Endothelial cell of umbilical vein (primary cell): ENCODE results near the gene ZC3H15. TPM values are rescaled to one million over a fixed set of nuclear protein-coding genes. Genes with fewer than 3 reads are reported as not detected.

Source experiments
- BruUV-seq: library from RNA; stranded (reverse); fragments of 400-500 nt; replicated peaks from 2 replicates; lab custom pipeline; 2021; lab: Mats Ljungman, UMichigan
- CTCF ChIA-PET: fragments of 300-600, 350-600 bp; sonication (Branson Sonifier 250); formaldehyde crosslinking; loops from one replicate; lab custom pipeline; 2021; ENCODE audit warnings: antibody characterized with exemption, inconsistent platforms; lab: Charles Lee
- POLR2A ChIA-PET: fragments of 300-600, 350-600 bp; sonication (Branson Sonifier 250); formaldehyde crosslinking; loops from one replicate; lab custom pipeline; 2021; ENCODE audit warnings: antibody characterized with exemption, inconsistent platforms; lab: Charles Lee
- DNase-seq: peaks from one replicate; pipeline ENCODE4 v3.0.0-alpha.2; 2011; ENCODE audit warnings: low read depth, low spot score
- FAIRE-seq: peaks from 2 replicates; lab custom pipeline; 2011; peaks lifted over from hg19 to GRCh38; lab: Jason Lieb, UNC
- H2AFZ ChIP-seq: 2 replicates; pipeline ENCODE4 v1.6.0; 2012; ENCODE audit warnings: low read depth, low read length, control low read depth, inconsistent platforms
- H3K27ac ChIP-seq: 2 replicates; pipeline ENCODE4 v1.5.1; 2011; ENCODE audit warnings: low read depth, mild to moderate bottlenecking, control low read depth, low read length, moderate library complexity; ENCODE audit not compliant: insufficient read depth
- H3K27me3 ChIP-seq, 2 experiments: 2 replicates each; pipeline versions ENCODE4 v1.6.0 to v1.6.1; 2011; ENCODE audit warnings: low read length in 2 of 2, mixed read lengths in 1 of 2; ENCODE audit not compliant: control insufficient read depth in 2 of 2, insufficient read depth in 2 of 2
- H3K36me3 ChIP-seq, 2 experiments: 2 replicates in 1 of 2; 3 replicates in 1 of 2; pipeline ENCODE4 v1.5.1; 2011; ENCODE audit warnings: low read length in 2 of 2, mild to moderate bottlenecking in 1 of 2, moderate library complexity in 1 of 2; ENCODE audit not compliant: control insufficient read depth in 2 of 2, insufficient read depth in 2 of 2; ENCODE audit errors: extremely low read depth in 1 of 2
- H3K4me1 ChIP-seq: 3 replicates; pipeline ENCODE4 v1.5.1; 2011; ENCODE audit warnings: mild to moderate bottlenecking, low read length; ENCODE audit not compliant: control insufficient read depth, insufficient read depth; ENCODE audit errors: extremely low read depth
- H3K4me2 ChIP-seq: 2 replicates; pipeline ENCODE4 v1.6.1; 2011; ENCODE audit warnings: low read length, control low read depth, mixed read lengths; ENCODE audit not compliant: insufficient read depth
- H3K4me3 ChIP-seq, 3 experiments: fragments of 200-600 bp in 1 of 3; sonication (generic), shearing (Covaris generic) in 1 of 3; replicated peaks in 1 of 3; 2 replicates each; pipeline ENCODE4 v1.5.1; 2011 to 2016; ENCODE audit warnings: control low read depth in 3 of 3, low read length in 3 of 3, mild to moderate bottlenecking in 2 of 3, inconsistent platforms in 1 of 3, low read depth in 1 of 3, moderate library complexity in 1 of 3; ENCODE audit not compliant: insufficient read depth in 1 of 3
- H3K79me2 ChIP-seq: 2 replicates; pipeline ENCODE4 v1.6.0; 2012; ENCODE audit warnings: low read length, inconsistent platforms; ENCODE audit not compliant: control insufficient read depth, insufficient read depth
- H3K9ac ChIP-seq: replicated peaks from 2 replicates; pipeline ENCODE3; 2011; ENCODE audit warnings: low read length, control low read depth; ENCODE audit not compliant: insufficient read depth; ENCODE audit errors: extremely low read depth
- H3K9me1 ChIP-seq: replicated peaks from 3 replicates; pipeline ENCODE4 v1.6.0; 2011; ENCODE audit warnings: mild to moderate bottlenecking, low read length; ENCODE audit not compliant: control insufficient read depth, insufficient read depth; ENCODE audit errors: extremely low read depth
- H3K9me3 ChIP-seq: replicated peaks from 2 replicates; pipeline ENCODE4 v1.5.1; 2012; ENCODE audit warnings: low read length, inconsistent platforms; ENCODE audit not compliant: control insufficient read depth, insufficient read depth
- H4K20me1 ChIP-seq: replicated peaks from 2 replicates; pipeline ENCODE3; 2011; ENCODE audit warnings: mild to moderate bottlenecking, low read length; ENCODE audit not compliant: control insufficient read depth, insufficient read depth; ENCODE audit errors: extremely low read depth
- EZH2 ChIP-seq: IDR thresholded peaks from 2 replicates; pipeline ENCODE4 v1.6.1; 2012; ENCODE audit warnings: borderline replicate concordance, low read depth, mild to moderate bottlenecking, moderate library complexity, low read length, inconsistent platforms; ENCODE audit not compliant: severe bottlenecking
- FOS ChIP-seq: IDR thresholded peaks from 2 replicates; pipeline ENCODE4 v1.6.1; 2011; ENCODE audit warnings: mild to moderate bottlenecking, low read length, moderate library complexity, borderline replicate concordance; ENCODE audit not compliant: insufficient read depth
- GATA2 ChIP-seq: IDR thresholded peaks from 2 replicates; pipeline ENCODE4 v1.7.0; 2011; ENCODE audit warnings: low read depth, mild to moderate bottlenecking, moderate library complexity, mixed read lengths, low read length; ENCODE audit not compliant: insufficient read length, insufficient read depth
- JUN ChIP-seq: IDR thresholded peaks from 2 replicates; pipeline ENCODE4 v1.6.1; 2011; ENCODE audit warnings: borderline replicate concordance, low read depth; ENCODE audit not compliant: insufficient read length, insufficient read depth
- MYC ChIP-seq: IDR thresholded peaks from one replicate; pipeline ENCODE4 v1.6.1; 2011; ENCODE audit warnings: mild to moderate bottlenecking, low read depth, low read length
- POLR2A ChIP-seq: IDR thresholded peaks from 2 replicates; pipeline ENCODE4 v1.6.1; 2012; ENCODE audit warnings: low read depth, mild to moderate bottlenecking, control low read depth, low read length
- POLR2AphosphoS5 ChIP-seq: IDR thresholded peaks from 2 replicates; pipeline ENCODE4 v1.6.1; 2012; ENCODE audit warnings: low read depth, mild to moderate bottlenecking, control low read depth, low read length, moderate library complexity; ENCODE audit not compliant: insufficient read depth
- dilution Hi-C: fragments of 300-500 bp; cut with MboI; formaldehyde crosslinking; loops from one replicate; pipeline ENCODE4 v1.15.0; 2019; ENCODE audit warnings: low sequenced_read_pairs; ENCODE audit not compliant: extremely low pct_ligation_motif_present
- intact Hi-C: fragments of 100-400 bp; cut with micrococcal nuclease; formaldehyde crosslinking; loops from one replicate; pipeline ENCODE4 v1.10.0; 2022
- polyA plus RNA-seq, 4 experiments: library from polyadenylated mRNA; depleted of rRNA in 3 of 4; stranded (reverse) in 3 of 4; unstranded in 1 of 4; fragments of >200 nt; gene quantifications; 2 replicates each; pipeline versions ENCODE4 v1.2.1 to v1.2.3, GENCODE V29; 2011 to 2012; ENCODE audit warnings: missing spikeins in 1 of 4
- total RNA-seq: library from RNA; stranded (reverse); gene quantifications from 2 replicates; pipeline ENCODE4 v1.2.3, GENCODE V29; 2021
- TF ChIP-seq, protein P1 (sequence below): IDR thresholded peaks from 2 replicates; pipeline ENCODE4 v1.6.1; 2011; ENCODE audit not compliant: insufficient read depth, insufficient read length
- TF ChIP-seq, protein P2 (sequence below), 2 donors: IDR thresholded peaks; 1 replicate in 1 of 2; 2 replicates in 1 of 2; pipeline ENCODE4 v1.5.1; 2011; ENCODE audit warnings: low read length in 2 of 2, mild to moderate bottlenecking in 2 of 2, moderate library complexity in 2 of 2, control low read depth in 1 of 2, inconsistent platforms in 1 of 2, low read depth in 1 of 2; ENCODE audit not compliant: insufficient read depth in 1 of 2; ENCODE audit errors: extremely low read depth in 1 of 2

The ZC3H15 gene
- total and polyA plus RNA-seq, 2 donors (not counting 3 experiments of a cell fraction or from before 2014, with no cell fraction given): 24.1 to 65.1 TPM

DNA sequence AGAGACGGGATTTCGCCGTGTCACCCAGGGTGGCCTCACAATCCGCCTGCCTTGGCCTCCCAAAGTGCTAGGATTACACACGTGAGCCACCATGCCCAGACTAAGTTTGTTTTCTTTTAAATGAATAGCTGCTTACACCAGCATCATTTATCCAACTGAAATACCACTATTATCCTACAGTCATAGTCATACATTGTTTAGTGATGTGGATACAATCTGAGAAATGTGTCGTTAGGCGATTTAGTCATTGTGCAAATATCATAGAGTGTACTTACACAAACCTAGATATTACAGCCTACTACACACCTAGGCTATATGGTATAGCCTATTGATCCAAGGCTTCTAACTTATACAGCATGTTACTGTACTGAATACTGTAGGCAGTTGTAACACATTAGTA is 10.3 kb downstream of the ZC3H15 start:
- no peak for TF ChIP-seq MYC
- TF ChIP-seq, protein P1, sequence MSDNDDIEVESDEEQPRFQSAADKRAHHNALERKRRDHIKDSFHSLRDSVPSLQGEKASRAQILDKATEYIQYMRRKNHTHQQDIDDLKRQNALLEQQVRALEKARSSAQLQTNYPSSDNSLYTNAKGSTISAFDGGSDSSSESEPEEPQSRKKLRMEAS: no peak
- TF ChIP-seq POLR2AphosphoS5: no peak
- TF ChIP-seq FOS: no peak
- no peak for TF ChIP-seq POLR2A
- TF ChIP-seq JUN: no peak
- TF ChIP-seq GATA2: no peak
- TF ChIP-seq EZH2: no peak
- TF ChIP-seq, protein P2, sequence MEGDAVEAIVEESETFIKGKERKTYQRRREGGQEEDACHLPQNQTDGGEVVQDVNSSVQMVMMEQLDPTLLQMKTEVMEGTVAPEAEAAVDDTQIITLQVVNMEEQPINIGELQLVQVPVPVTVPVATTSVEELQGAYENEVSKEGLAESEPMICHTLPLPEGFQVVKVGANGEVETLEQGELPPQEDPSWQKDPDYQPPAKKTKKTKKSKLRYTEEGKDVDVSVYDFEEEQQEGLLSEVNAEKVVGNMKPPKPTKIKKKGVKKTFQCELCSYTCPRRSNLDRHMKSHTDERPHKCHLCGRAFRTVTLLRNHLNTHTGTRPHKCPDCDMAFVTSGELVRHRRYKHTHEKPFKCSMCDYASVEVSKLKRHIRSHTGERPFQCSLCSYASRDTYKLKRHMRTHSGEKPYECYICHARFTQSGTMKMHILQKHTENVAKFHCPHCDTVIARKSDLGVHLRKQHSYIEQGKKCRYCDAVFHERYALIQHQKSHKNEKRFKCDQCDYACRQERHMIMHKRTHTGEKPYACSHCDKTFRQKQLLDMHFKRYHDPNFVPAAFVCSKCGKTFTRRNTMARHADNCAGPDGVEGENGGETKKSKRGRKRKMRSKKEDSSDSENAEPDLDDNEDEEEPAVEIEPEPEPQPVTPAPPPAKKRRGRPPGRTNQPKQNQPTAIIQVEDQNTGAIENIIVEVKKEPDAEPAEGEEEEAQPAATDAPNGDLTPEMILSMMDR (IDR thresholded peaks at IDR 0.05; ENCODE audit: extremely low read depth in 1 of 2, insufficient read depth in 1 of 2, low read depth in 1 of 2, low read length in 2 of 2): no peak
- H3K9me1 ChIP-seq: no peaks in the 10 kb centered on the region
- no peak for DNase-seq
- H4K20me1 ChIP-seq: peaks cover 4% of the 10 kb centered on the region
- intact Hi-C loops: no loop called here
- no peak overlapping the region for H3K4me2 ChIP-seq
- H3K9me3 ChIP-seq: no peaks in the 10 kb centered on the region
- no peak overlapping the region for H3K9ac ChIP-seq
- FAIRE-seq: no peak
- H3K27ac ChIP-seq: no peak overlapping the region
- H2AFZ ChIP-seq: no peak overlapping the region
- no peaks in the 10 kb centered on the region for H3K4me1 ChIP-seq
- peaks cover 79% of the 10 kb centered on the region for H3K79me2 ChIP-seq
- ChIA-PET POLR2A (interaction anchor here (0.6 kb wide), 1 partner anchor 176 kb away, joined by 3 read pairs; no protein-coding TSS in a partner anchor), CTCF (interaction anchor here (1.6 kb wide), 1 partner anchor 146 kb away, joined by 6 read pairs; no protein-coding TSS in a partner anchor)
- H3K27me3 ChIP-seq: no peaks in the 10 kb centered on the region
- peaks cover 9 to 13% of the 10 kb centered on the region in 2 experiments for H3K36me3 ChIP-seq
- dilution Hi-C loops: no loop called here
- no TSS peak for BruUV-seq
- no peak overlapping the region for H3K4me3 ChIP-seq
